Measurements from ENCODE around the gene CCDC40.

GRCh38 chr17:79990051-79990592, 46.3 kb upstream of the CCDC40 start:
- TF ChIP-seq CTCF (IDR thresholded peaks at IDR 0.05) (no peak), EZH2 (IDR thresholded peaks at IDR 0.05; ENCODE audit: borderline replicate concordance, insufficient read depth, low read depth, low read length, poor library complexity, severe bottlenecking) (no peak)

Data from B cell (primary cell).